Activated gamma-delta T cell (primary cell): ENCODE data around the gene PRKCI.
"Not testable (repeated sequence)": the region's sequence is repeated elsewhere in the genome, so short reads cannot be mapped to it uniquely, and the experiment has no call there.

ENCODE experiments used
- DNase-seq: peaks from one replicate; lab custom pipeline; 2025; lab: John Stamatoyannopoulos, UW

Gene PRKCI

DNA sequence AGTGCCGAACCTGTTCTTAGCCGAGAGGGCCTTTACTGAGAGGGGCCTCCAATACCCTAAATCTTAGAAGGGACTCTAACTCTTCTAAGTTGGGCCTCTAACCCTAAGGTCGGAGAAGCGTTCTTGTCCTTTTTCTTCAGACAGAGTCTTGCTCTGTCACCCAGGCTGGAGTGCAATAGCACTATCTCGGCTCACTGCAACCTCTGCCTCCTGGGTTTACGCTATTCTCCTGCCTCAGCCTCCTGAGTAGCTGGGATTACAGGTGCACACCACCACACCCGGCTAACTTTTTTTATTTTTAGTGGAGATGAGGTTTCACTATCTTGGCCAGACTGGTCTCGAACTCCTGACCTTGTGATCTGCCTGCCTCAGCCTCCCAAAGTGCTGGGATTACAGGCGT, 120.0 kb downstream of the PRKCI start:
- not testable (repeated sequence) for DNase-seq

GRCh38 chr3:170343859-170344258, 121.6 kb downstream of the PRKCI start:
- not testable (repeated sequence) for DNase-seq

- no peak for DNase-seq
Observed at GRCh38 chr3:170344971-170345370, 122.7 kb downstream of the PRKCI start.

DNA sequence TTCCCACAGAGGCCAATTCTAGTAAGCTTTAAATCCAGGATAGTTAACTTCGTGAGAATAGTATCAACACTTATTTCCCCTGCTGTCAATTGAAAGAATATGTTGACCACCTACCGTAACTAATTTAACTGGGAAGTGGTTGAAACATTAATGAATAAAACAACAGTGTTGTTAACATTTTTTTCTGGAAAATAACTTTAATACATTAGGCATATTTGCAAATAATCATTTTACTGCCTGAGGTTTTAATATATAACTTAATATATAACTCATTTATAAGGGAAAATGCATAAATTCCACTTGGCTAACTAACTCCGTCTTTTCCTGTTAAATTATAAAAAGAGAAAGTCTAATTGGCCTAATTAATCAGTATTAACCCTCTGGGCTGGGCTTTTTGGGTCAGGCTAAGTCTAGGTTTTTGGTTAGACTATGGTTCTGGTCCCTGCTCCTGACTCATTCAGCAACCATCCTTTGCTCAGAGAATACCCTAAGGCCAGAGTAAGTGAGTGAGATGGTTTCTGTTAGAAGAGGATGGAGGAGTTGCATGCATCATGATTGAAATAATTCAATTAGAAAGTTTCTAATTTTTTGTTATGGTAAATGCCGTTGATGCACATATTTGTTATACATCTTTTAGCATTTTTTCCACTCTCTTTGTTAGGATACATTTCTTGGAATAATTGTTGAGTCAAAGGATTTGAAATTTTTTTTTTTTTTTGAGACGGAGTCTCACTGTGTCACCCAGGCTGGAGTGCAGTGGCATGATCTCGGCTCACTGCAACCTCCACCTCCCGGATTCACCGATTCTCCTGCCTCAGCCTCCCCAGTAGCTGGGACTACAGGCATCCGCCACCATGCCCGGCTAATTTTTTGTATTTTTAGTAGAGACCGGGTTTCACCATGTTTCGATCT, 124.5 kb downstream of the PRKCI start:
- DNase-seq = no peak

- DNase-seq = no peak
Observed at GRCh38 chr3:170350515-170351413, 128.5 kb downstream of the PRKCI start.

- DNase-seq = no peak
Observed at GRCh38 chr3:170352936-170353335, 130.7 kb downstream of the PRKCI start.

DNA sequence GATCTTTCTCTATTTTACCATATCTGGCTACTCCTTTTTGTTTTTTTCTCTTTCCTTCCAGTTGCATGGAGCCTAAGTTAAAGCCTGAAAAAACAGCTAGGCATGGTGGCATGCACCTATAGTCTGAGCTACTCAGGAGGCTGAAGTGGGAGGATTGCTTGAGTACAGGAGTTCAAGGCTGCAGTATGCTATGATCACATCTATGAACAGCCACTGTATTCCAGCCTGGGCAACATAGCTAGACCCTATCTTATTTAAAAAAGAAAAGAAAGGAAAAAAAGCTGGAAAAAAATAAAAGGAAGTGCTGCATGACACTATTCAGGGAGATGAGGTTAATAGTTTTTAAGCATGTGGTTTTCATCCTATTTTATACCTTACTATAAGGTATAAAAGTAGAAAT, 131.3 kb downstream of the PRKCI start:
- no peak for DNase-seq

DNA sequence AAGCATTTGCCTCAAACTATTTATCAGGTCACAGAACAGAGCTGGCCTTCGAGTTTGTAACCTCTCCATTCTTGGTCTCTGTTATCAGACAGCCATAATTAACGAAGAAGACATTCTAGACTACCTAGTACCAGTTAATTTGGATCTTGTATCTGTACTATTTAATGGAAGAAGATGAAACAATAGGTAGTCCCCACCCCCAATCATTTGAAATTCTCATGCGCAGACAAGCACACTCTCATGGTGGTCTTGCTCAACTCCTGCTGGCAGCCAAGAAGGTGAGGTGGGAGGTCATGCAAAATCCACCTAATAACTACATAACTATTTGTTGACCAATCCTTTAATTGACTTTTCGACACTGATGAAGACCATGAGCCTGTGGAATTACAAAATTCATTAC, 132.5 kb downstream of the PRKCI start:
- DNase-seq = no peak
